Activated CD8-positive, alpha-beta memory T cell treated with anti-CD3 and anti-CD28 coated beads, Interleukin-2, amount 50 U/mL, for 1 hour (primary cell): ENCODE measurements around the gene MED29.

Experiments
- DNase-seq: peaks from one replicate; pipeline ENCODE4 v3.0.0-alpha.2; 2020; ENCODE audit errors: extremely low read depth

MED29 gene

DNA sequence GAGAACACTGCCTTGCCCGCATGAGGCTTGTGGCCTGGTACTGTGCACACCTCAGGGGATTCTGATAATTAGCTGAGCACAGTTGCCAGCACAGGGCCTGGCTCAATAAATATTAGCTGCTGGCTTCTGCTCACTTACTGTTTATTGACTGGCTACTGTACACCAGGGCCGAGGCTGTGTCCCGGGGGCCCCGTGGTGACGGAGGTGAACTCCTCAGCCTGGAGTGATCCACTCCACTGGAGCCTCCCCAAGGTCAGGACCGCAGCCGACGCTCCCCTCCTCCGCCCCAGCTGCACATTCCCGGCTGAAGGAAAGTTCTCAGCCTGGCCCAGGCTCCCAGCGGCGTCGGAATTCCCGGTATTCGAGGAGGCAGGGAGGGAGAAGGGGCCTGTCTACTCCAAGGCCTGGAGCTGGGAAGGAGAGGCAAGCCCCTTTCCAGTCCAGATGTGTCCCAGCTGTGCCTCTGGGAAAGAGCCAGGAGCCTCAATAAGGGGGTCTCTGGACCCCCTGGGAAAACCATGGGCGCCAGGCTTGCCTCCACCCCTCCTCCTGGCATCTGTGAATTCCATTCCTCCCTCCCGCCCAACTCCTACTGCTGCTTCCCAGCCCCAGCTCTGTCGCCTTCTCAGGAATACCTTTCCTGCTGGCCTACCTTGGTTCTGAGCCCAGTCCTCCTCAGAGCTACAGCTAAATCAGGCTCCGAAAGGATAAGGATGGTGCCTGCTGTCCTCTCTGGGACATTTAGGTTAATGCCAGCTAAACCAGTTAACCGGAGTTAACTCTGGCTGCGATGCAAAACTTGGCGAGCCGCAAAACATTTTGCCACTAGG is 37.3 kb downstream of the MED29 start:
- DNase-seq = no peak

- DNase-seq = peak; percentile 57
Observed at GRCh38 chr19:39430675-39431593, 39.8 kb downstream of the MED29 start.

DNA sequence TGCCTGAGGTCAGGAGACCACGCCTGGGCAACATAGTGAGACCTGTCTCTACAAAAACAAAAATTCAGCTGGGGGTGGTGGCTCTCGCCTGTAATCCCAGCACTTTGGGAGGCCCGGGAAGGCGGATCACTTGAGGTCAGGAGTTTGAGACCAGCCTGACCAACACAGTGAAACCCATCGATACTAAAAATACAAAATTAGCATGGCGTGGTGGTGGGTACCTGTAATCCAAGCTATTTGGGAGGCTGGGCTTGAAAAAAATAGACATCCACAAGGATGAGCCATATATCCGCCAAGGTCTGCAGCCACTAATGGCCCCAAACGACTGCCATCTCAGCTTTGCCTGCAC is 41.5 kb downstream of the MED29 start:
- no peak for DNase-seq

GRCh38 chr19:39433480-39434079 is 42.4 kb downstream of the MED29 start:
- no peak for DNase-seq

GRCh38 chr19:39434123-39435076 is 43.2 kb downstream of the MED29 start:
- DNase-seq = no peak

GRCh38 chr19:39435499-39436349 is 44.5 kb downstream of the MED29 start, which contains the start of gene RPS16:
RPS16 (minus strand) TSS chr19:39435949; CDS start chr19:39435895, 54 bp downstream.
- peak; percentile 98 for DNase-seq

DNA sequence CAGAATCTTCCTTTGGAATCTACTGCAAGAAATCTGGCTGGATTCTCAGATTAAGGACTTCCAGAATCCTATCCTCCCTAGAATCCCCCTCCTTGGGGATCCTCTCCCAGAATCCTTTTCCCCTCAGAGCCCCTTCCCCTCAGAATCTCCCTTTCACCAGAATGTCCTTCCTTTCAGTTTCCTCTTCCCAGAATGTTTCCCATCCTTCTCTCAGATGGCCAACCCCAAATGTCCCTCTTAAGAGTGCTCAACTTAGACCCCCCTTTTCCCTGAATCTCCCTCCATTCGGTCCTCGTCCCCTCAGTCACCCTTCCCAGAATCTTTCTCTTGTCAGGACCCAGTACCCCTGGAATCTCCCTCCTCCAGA is 45.2 kb downstream of the MED29 start:
- DNase-seq = no peak

GRCh38 chr19:39438270-39438934 is 47.2 kb downstream of the MED29 start:
- no peak for DNase-seq

- DNase-seq = no peak
Observed at GRCh38 chr19:39444598-39445195, 53.5 kb downstream of the MED29 start.

DNA sequence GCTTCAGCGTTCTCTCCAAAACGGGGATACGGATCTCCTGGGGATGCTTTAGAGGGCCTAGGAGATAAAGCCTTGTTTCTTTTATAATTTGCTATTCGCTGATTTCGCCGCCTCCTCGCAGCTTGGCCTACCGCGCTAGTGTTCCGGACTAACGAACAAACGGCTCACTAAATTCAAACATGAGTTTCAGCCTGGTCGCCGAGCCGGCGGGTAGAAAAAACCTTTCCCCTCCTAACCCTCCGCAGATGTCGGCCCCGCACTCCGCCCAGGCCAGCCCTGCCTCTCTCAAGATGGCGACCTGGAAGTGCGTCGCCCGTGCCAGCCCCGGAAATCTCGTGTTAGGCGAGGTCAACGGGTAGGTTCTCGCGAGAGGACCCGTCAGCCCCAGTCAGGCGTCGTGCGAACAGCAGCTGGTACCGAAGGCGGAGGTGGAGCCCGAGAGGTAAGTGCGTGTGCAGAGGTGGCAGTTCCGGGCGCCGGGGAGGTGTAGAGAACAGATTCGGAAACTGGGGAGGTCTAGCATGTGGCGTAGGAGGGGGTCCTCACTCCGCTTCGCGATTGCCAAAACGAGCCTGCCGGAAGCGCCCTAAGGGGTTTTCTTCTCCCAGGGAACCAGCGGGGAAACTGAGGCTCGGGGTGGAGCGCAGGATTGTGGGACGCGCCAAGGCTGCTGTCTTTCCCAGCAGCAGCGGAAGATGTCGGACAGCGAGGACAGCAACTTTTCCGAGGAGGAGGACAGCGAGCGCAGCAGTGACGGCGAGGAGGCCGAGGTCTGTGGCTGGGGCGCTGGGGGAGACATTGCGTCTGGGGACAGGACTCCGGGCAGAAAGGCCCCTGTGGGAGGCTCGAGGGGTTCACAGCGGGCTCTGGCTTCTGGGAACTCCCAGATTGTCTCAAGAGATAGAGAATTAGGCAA is 54.3 kb downstream of the MED29 start, which contains the start of gene SUPT5H:
TSS of gene SUPT5H (plus strand) at position 387 of the 916 bp plus-strand sequence. CDS start at position 696, 309 bp downstream.
- peak; percentile 95 for DNase-seq

DNA sequence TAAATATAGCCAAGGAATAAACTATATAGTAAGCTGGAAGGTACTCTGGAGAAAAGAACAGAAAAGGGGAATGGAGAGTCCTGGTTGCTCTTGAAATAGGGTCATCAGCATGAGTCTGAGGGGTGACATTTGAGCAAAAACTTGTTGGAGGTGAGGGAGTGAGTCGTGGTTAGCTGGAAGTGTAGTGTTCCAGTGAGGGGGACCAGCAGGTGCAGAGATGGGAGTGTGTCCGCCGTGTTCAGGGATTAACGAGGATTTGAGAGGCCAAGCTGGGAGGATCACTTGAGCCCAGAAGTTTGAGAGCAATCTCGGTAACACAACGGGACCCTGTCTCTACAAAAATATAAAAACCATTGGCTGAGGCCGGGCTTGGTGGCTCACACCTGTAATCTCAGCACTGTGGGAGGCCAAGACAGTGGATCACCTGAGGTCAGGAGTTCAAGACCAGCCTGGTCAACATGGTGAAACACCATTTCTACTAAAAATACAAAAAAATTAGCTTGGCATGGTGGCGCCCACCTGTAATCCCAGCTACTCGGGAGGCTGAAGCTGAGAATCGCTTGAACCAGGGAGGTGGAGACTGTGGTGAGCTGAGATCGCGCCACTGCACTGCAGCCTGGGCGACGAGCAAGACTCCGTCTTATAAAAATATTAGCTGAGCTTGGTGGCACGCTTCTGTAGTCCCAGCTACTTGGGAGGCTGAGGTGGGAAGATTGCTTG is 55.3 kb downstream of the MED29 start:
- DNase-seq = no peak

DNA sequence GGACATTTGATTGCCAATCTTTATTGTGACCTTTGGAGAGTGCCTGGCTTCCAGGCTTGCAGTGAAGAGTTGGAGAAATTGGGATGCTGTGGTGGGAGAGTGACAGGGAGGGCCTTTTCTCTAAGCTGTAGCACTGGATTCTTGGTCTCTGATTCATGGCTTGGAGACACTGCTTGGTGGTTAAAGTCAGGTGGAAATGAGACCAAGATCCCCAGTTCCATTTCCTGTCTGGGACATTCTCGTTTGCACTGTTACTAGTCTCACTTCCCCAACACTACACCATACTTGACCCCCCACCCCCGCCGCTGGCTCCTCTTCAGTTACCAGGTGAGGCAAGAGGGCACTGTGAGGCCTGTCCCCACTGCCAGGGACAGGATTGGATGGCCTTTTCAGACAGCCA is 57.1 kb downstream of the MED29 start:
- no peak for DNase-seq

GRCh38 chr19:39449116-39449797 is 58.1 kb downstream of the MED29 start:
- no peak for DNase-seq
